Measurements from ENCODE around the gene CFAP74.

DNA sequence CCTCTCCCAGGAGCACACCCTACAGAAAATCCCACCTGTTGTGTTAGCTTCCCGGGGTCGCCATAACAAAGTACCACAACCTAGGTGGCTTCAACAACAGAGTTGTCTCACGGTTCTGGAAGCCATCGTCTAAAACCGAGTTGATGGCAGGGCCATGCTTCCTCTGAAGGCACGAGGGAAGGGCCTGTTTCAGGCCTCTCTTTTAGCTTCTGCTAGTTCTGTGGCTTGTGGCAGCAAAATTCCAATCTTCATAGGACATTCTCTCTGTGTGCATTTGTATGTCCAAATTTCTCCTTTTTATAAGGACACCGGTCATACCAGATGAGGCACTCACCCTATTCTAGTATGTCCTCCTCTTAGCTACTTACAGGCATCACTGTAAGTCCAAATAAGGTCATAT lies 3.2 kb downstream of the CFAP74 start:
- TF ChIP-seq EP300 (IDR thresholded peaks at IDR 0.05; ENCODE audit: borderline replicate concordance) (no peak), CEBPB (IDR thresholded peaks at IDR 0.05) (no peak), YY1 (IDR thresholded peaks at IDR 0.05; ENCODE audit: low read depth) (no peak), CREB1 (IDR thresholded peaks at IDR 0.05; ENCODE audit: low read depth) (no peak), ZBTB7A (IDR thresholded peaks at IDR 0.05; ENCODE audit: low read depth) (no peak), TAF1 (IDR thresholded peaks at IDR 0.05; ENCODE audit: low read depth) (no peak), RAD21 (IDR thresholded peaks at IDR 0.05; ENCODE audit: low read depth) (no peak), TCF12 (IDR thresholded peaks at IDR 0.05; ENCODE audit: low read depth) (no peak), TEAD4 (IDR thresholded peaks at IDR 0.05) (no peak), FOXM1 (IDR thresholded peaks at IDR 0.05; ENCODE audit: borderline replicate concordance, low read depth) (no peak), NFIC (IDR thresholded peaks at IDR 0.05) (no peak)
- TF ChIP-seq, protein P1, sequence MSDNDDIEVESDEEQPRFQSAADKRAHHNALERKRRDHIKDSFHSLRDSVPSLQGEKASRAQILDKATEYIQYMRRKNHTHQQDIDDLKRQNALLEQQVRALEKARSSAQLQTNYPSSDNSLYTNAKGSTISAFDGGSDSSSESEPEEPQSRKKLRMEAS (IDR thresholded peaks at IDR 0.05): no peak
- TF ChIP-seq, protein P2, sequence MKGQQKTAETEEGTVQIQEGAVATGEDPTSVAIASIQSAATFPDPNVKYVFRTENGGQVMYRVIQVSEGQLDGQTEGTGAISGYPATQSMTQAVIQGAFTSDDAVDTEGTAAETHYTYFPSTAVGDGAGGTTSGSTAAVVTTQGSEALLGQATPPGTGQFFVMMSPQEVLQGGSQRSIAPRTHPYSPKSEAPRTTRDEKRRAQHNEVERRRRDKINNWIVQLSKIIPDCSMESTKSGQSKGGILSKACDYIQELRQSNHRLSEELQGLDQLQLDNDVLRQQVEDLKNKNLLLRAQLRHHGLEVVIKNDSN (IDR thresholded peaks at IDR 0.05): no peak
- TF ChIP-seq, protein P3, sequence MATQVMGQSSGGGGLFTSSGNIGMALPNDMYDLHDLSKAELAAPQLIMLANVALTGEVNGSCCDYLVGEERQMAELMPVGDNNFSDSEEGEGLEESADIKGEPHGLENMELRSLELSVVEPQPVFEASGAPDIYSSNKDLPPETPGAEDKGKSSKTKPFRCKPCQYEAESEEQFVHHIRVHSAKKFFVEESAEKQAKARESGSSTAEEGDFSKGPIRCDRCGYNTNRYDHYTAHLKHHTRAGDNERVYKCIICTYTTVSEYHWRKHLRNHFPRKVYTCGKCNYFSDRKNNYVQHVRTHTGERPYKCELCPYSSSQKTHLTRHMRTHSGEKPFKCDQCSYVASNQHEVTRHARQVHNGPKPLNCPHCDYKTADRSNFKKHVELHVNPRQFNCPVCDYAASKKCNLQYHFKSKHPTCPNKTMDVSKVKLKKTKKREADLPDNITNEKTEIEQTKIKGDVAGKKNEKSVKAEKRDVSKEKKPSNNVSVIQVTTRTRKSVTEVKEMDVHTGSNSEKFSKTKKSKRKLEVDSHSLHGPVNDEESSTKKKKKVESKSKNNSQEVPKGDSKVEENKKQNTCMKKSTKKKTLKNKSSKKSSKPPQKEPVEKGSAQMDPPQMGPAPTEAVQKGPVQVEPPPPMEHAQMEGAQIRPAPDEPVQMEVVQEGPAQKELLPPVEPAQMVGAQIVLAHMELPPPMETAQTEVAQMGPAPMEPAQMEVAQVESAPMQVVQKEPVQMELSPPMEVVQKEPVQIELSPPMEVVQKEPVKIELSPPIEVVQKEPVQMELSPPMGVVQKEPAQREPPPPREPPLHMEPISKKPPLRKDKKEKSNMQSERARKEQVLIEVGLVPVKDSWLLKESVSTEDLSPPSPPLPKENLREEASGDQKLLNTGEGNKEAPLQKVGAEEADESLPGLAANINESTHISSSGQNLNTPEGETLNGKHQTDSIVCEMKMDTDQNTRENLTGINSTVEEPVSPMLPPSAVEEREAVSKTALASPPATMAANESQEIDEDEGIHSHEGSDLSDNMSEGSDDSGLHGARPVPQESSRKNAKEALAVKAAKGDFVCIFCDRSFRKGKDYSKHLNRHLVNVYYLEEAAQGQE (IDR thresholded peaks at IDR 0.05; ENCODE audit: low read depth): no peak
